Esophagus muscularis mucosa (tissue), 4 donors: ENCODE data around the gene PKMYT1.

Experiments
- CTCF ChIP-seq, 3 experiments: fragments of 200-600 bp in 2 of 3; fragments of 450-650 bp in 1 of 3; sonication (generic) in 2 of 3; IDR thresholded peaks; one replicate each; pipeline ENCODE4 v1.5.1; 2017 to 2019; ENCODE audit warnings: antibody characterized with exemption in 3 of 3, mild to moderate bottlenecking in 2 of 3, moderate library complexity in 1 of 3
- EP300 ChIP-seq: sonication (generic); formaldehyde crosslinking; IDR thresholded peaks from one replicate; pipeline ENCODE4 v1.6.1; 2017; ENCODE audit warnings: antibody characterized with exemption
- POLR2A ChIP-seq: fragments of 450-650 bp; IDR thresholded peaks from one replicate; pipeline ENCODE4 v1.6.1; 2017; ENCODE audit warnings: antibody characterized with exemption, moderate library complexity, mild to moderate bottlenecking, low read depth
- POLR2AphosphoS5 ChIP-seq, 2 donors: sonication (generic); formaldehyde crosslinking; IDR thresholded peaks; one replicate each; pipeline ENCODE4 v1.6.1; 2017; ENCODE audit warnings: antibody characterized with exemption in 2 of 2

- TF ChIP-seq POLR2A (no peak), CTCF (IDR thresholded peaks at IDR 0.05) (no peak), EP300 (no peak), POLR2AphosphoS5 (IDR thresholded peaks at IDR 0.05) (no peak)
These were observed 40.3 kb downstream of the PKMYT1 start for GRCh38 chr16:2939968-2940367.
